Lung (tissue), 16 donors: Measurements from ENCODE around the gene ROPN1. TPM values are rescaled to one million over a fixed set of nuclear protein-coding genes. Genes with fewer than 3 reads are reported as not detected.
"Not testable (repeated sequence)": the region's sequence is repeated elsewhere in the genome, so short reads cannot be mapped to it uniquely, and the experiment has no call there.

Source experiments
- ATAC-seq: fragments of 200-7000 bp; cut with Tn5 transposase; one replicate; pipeline ENCODE4 v1.9.1; 2020; ENCODE audit warnings: moderate number of reproducible peaks; ENCODE audit not compliant: insufficient read depth, low FRiP score
- DNase-seq, 3 donors: peaks; one replicate each; pipeline ENCODE4 v3.0.0-alpha.2; 2013 to 2017
- H3K27ac ChIP-seq, 2 donors: one replicate each; pipeline ENCODE4 v1.5.1; 2013; ENCODE audit warnings: mild to moderate bottlenecking in 2 of 2, moderate library complexity in 2 of 2, control low read depth in 1 of 2, inconsistent platforms in 1 of 2, low read depth in 1 of 2, low read length in 1 of 2
- H3K27me3 ChIP-seq, 3 donors: one replicate each; pipeline ENCODE4 v1.5.1; 2013; ENCODE audit warnings: low read length in 2 of 3; ENCODE audit not compliant: control insufficient read depth in 3 of 3, insufficient read depth in 3 of 3
- H3K36me3 ChIP-seq, 4 donors: one replicate each; pipeline ENCODE4 v1.5.1; 2013; ENCODE audit warnings: low read length in 4 of 4, mild to moderate bottlenecking in 1 of 4, moderate library complexity in 1 of 4; ENCODE audit not compliant: control insufficient read depth in 4 of 4, insufficient read depth in 4 of 4
- H3K4me1 ChIP-seq, 5 donors: one replicate each; pipeline ENCODE4 v1.5.1; 2013; ENCODE audit warnings: low read length in 5 of 5, mild to moderate bottlenecking in 2 of 5, moderate library complexity in 1 of 5; ENCODE audit not compliant: control insufficient read depth in 5 of 5, insufficient read depth in 5 of 5
- H3K4me3 ChIP-seq: one replicate; pipeline ENCODE4 v1.5.1; 2013; ENCODE audit warnings: mild to moderate bottlenecking, control low read depth, moderate library complexity
- H3K9ac ChIP-seq, 2 donors: one replicate each; pipeline ENCODE4 v1.5.1; 2013; ENCODE audit warnings: low read length in 2 of 2, control low read depth in 1 of 2; ENCODE audit not compliant: insufficient read depth in 1 of 2
- H3K9me3 ChIP-seq, 4 donors: one replicate each; pipeline ENCODE4 v1.5.1; 2013; ENCODE audit warnings: low read length in 3 of 4, mild to moderate bottlenecking in 1 of 4, moderate library complexity in 1 of 4; ENCODE audit not compliant: control insufficient read depth in 4 of 4, insufficient read depth in 3 of 4
- WGBS, 2 donors: extraction: QIAGEN DNeasy Blood & Tissue Kit; methylation state at CpG; one replicate each; pipeline ENCODE4 v1.1.7; 2013; 5-methylcytosine and 5-hydroxymethylcytosine counted together
- long read RNA-seq, 5 donors: transcript quantifications; one replicate each; lab custom pipeline, GENCODE V29; 2026
- polyA plus RNA-seq, 2 donors: library from polyadenylated mRNA; stranded (reverse); fragments of 200-250 nt; gene quantifications; one replicate each; pipeline ENCODE4 v1.2.1, GENCODE V29; 2013
- total RNA-seq, 2 donors: library from RNA; depleted of rRNA in 1 of 2; stranded (reverse); fragments of >200 nt in 1 of 2; gene quantifications; one replicate each; pipeline ENCODE4 v1.2.1, GENCODE V29; 2014 to 2021
- TF ChIP-seq, protein P1 (sequence below): IDR thresholded peaks from 2 replicates; pipeline ENCODE4 v1.5.1; 2012; ENCODE audit warnings: mild to moderate bottlenecking; ENCODE audit errors: control extremely low read depth, extremely low read depth
- donor health status: control.
- donor health status: control.
- donor health status: Bipolar disorder and iron deficiency.
- donor health status: healthy.
- donor health status: DM: yes; HTN: yes; CAD: no.

The ROPN1 gene
- not detected for total RNA-seq
- polyA plus RNA-seq = not detected
- long read RNA-seq, donor 1 = 0 reads
- long read RNA-seq, donor 2 = 0 reads
- long read RNA-seq, donor 3 = 0 reads
- long read RNA-seq, donor 4 = 0 reads
- long read RNA-seq, donor 5 = 0 reads

DNA sequence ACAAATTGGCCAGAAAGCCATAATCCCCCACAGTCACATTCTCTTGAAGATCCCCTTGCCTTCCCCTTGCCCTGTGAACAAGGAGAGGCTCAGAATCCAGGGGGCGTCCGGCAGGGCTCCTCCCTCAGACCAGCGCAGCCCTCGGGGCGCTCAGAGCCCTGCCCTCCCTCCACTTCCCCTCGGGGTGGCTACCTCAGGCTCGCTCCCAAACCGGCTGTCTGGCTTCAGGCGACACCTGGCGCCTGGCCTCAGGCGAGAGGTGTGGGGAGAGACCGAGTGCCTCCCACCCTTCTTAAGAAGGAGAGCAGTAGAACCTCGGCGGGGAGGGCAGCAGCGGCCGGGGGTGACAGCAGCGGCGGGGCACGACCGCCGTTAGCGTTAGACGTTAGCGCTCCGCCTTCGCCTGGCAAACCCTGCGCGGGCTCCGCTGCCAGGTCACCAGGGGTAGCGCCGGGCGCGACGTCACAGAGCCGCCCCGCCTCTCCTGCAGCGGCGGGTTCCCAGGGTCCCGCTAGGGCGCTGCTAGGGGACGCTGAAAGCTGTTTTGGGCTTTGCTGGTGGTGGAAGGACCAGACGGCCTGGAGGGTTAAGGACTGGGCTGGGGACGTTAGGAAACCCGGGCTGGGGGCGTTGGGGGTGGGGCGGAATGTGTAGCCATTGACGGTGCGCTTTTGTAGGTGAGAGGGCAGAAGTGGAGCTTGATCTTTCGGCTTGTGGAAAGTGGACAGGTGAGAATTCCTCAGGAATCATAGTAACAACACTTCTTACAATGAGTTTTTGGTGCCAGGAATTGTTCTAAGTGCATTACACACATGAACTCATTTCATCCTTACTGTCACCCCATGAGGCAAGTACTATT lies at the start of gene ROPN1:
Gene ROPN1 (minus strand): TSS at position 395 of the 859 bp plus-strand sequence. CDS start 11,643 bp downstream, outside the sequence.
- H3K9ac ChIP-seq, H3K36me3 ChIP-seq, H3K9me3 ChIP-seq, H3K27me3 ChIP-seq, H3K4me3 ChIP-seq, H3K4me1 ChIP-seq, DNase-seq, H3K27ac ChIP-seq: not testable (repeated sequence)
- WGBS, 2 donors = 1 to 11% methylated on average over 3 to 5 of the region's 49 CpGs
- peak; percentile 67 for ATAC-seq

DNA sequence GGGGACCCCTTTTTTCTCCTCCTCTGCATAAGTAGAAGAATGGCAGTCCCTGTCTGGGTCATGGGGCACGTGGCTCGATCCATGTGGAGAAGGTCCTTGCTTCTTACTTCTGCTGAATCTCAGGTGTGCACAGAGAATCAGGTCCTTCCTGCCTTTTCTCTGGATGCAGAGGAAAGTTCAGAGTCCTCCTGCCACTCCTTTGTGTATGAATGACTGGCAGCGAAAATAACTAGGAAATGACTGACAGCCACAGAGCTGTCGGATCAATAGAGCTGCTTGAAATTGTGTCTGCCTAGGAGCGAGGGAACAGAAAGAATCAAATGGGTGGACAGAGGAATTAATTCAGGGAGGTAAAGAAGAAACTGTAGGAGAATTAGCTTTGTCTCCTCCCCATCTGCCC lies 49.6 kb upstream of the ROPN1 start:
- TF ChIP-seq, protein P1, sequence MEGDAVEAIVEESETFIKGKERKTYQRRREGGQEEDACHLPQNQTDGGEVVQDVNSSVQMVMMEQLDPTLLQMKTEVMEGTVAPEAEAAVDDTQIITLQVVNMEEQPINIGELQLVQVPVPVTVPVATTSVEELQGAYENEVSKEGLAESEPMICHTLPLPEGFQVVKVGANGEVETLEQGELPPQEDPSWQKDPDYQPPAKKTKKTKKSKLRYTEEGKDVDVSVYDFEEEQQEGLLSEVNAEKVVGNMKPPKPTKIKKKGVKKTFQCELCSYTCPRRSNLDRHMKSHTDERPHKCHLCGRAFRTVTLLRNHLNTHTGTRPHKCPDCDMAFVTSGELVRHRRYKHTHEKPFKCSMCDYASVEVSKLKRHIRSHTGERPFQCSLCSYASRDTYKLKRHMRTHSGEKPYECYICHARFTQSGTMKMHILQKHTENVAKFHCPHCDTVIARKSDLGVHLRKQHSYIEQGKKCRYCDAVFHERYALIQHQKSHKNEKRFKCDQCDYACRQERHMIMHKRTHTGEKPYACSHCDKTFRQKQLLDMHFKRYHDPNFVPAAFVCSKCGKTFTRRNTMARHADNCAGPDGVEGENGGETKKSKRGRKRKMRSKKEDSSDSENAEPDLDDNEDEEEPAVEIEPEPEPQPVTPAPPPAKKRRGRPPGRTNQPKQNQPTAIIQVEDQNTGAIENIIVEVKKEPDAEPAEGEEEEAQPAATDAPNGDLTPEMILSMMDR = no peak
- no peak for ATAC-seq
- H3K27me3 ChIP-seq = no peaks in the 10 kb centered on the region
- 90 to 92% methylated on average over 5 of the region's 5 CpGs for WGBS, 2 donors
- no peak for DNase-seq
- no peak overlapping the region for H3K9ac ChIP-seq
- H3K36me3 ChIP-seq = no peaks in the 10 kb centered on the region
- no peak overlapping the region for H3K4me3 ChIP-seq
- no peaks in the 10 kb centered on the region for H3K9me3 ChIP-seq
- H3K4me1 ChIP-seq = peaks cover 0 to 13% (median 0%) of the 10 kb centered on the region in 5 donors
- H3K27ac ChIP-seq = no peak overlapping the region

GRCh38 chr3:124037326-124037725 lies 45.4 kb upstream of the ROPN1 start:
- H3K4me3 ChIP-seq = no peak overlapping the region
- peaks cover 4 to 18% (median 9%) of the 10 kb centered on the region in 5 donors for H3K4me1 ChIP-seq
- H3K9me3 ChIP-seq = no peaks in the 10 kb centered on the region
- no peak overlapping the region for H3K9ac ChIP-seq
- DNase-seq (no peak), ATAC-seq (no peak)
- TF ChIP-seq, protein P1 = no peak
- H3K27me3 ChIP-seq = no peaks in the 10 kb centered on the region
- no peak overlapping the region for H3K27ac ChIP-seq
- no peaks in the 10 kb centered on the region for H3K36me3 ChIP-seq

GRCh38 chr3:124036214-124036613 lies 44.3 kb upstream of the ROPN1 start:
- H3K27me3 ChIP-seq, ATAC-seq, H3K4me3 ChIP-seq, DNase-seq, H3K27ac ChIP-seq, H3K36me3 ChIP-seq, H3K9ac ChIP-seq, H3K9me3 ChIP-seq: not testable (repeated sequence)
- H3K4me1 ChIP-seq = peaks cover 0 to 26% (median 9%) of the 10 kb centered on the region in 5 donors
- 90 to 93% methylated on average over 3 of the region's 3 CpGs for WGBS, 2 donors
